Liver (tissue), 9 donors: ENCODE results near the gene PASK. TPM values are rescaled to one million over a fixed set of nuclear protein-coding genes. Genes with fewer than 3 reads are reported as not detected.

Experiments
- DNase-seq: peaks from one replicate; pipeline ENCODE4 v3.0.0-alpha.2; 2017; ENCODE audit warnings: low spot score
- H3K27ac ChIP-seq, 2 donors: one replicate each; pipeline ENCODE4 v1.7.0; 2013; ENCODE audit warnings: inconsistent platforms in 2 of 2, low read length in 2 of 2, control low read depth in 1 of 2, low read depth in 1 of 2, mild to moderate bottlenecking in 1 of 2
- H3K27me3 ChIP-seq, 4 donors: one replicate each; pipeline versions ENCODE4 v1.6.1 to v1.7.0; 2013; ENCODE audit warnings: low read length in 3 of 4, inconsistent platforms in 1 of 4, mild to moderate bottlenecking in 1 of 4, moderate library complexity in 1 of 4; ENCODE audit not compliant: control insufficient read depth in 4 of 4, insufficient read depth in 4 of 4
- H3K36me3 ChIP-seq, 4 donors: one replicate each; pipeline versions ENCODE4 v1.6.1 to v1.7.0; 2013; ENCODE audit warnings: low read length in 3 of 4, mild to moderate bottlenecking in 3 of 4, low read depth in 1 of 4, moderate library complexity in 1 of 4; ENCODE audit not compliant: control insufficient read depth in 4 of 4, insufficient read depth in 3 of 4
- H3K4me1 ChIP-seq, 4 donors: one replicate each; pipeline versions ENCODE4 v1.6.1 to v1.7.0; 2013; ENCODE audit warnings: low read length in 3 of 4, mild to moderate bottlenecking in 3 of 4, moderate library complexity in 1 of 4; ENCODE audit not compliant: control insufficient read depth in 4 of 4, insufficient read depth in 4 of 4
- H3K4me3 ChIP-seq, 3 donors: one replicate each; pipeline versions ENCODE4 v1.6.1 to v1.7.0; 2013; ENCODE audit warnings: low read length in 3 of 3, control low read depth in 1 of 3, low read depth in 1 of 3, mild to moderate bottlenecking in 1 of 3
- H3K9ac ChIP-seq, 2 donors: one replicate each; pipeline ENCODE4 v1.7.0; 2013; ENCODE audit warnings: low read length in 2 of 2, mild to moderate bottlenecking in 2 of 2, moderate library complexity in 2 of 2, control low read depth in 1 of 2, low read depth in 1 of 2
- H3K9me3 ChIP-seq, 4 donors: one replicate each; pipeline versions ENCODE4 v1.6.1 to v1.7.0; 2013; ENCODE audit warnings: low read length in 3 of 4; ENCODE audit not compliant: control insufficient read depth in 4 of 4
- CTCF ChIP-seq: fragments of 150-350 bp; IDR thresholded peaks from 2 replicates; pipeline ENCODE4 v1.5.1; 2017; ENCODE audit warnings: improper control_type of control experiment, low read depth, low read length; ENCODE audit not compliant: missing input control
- EGR1 ChIP-seq, 2 donors: IDR thresholded peaks; 2 replicates each; pipeline ENCODE4 v1.6.1; 2016 to 2018; ENCODE audit warnings: antibody characterized with exemption in 2 of 2, low read depth in 2 of 2
- FOXA1 ChIP-seq: IDR thresholded peaks from 2 replicates; pipeline ENCODE4 v1.6.1; 2016; ENCODE audit warnings: antibody characterized with exemption
- GABPA ChIP-seq, 2 donors: IDR thresholded peaks in 1 of 2; conservative IDR thresholded peaks in 1 of 2; 2 replicates each; pipeline ENCODE4 v1.6.1; 2016; ENCODE audit warnings: antibody characterized with exemption in 2 of 2, mild to moderate bottlenecking in 1 of 2, moderate library complexity in 1 of 2
- HNF4A ChIP-seq, 2 donors: conservative IDR thresholded peaks; 2 replicates each; pipeline ENCODE4 v1.6.1; 2016; ENCODE audit warnings: antibody characterized with exemption in 2 of 2, mild to moderate bottlenecking in 2 of 2
- JUND ChIP-seq, 2 donors: IDR thresholded peaks; 2 replicates each; pipeline ENCODE4 v1.6.1; 2016; ENCODE audit warnings: antibody characterized with exemption in 2 of 2
- RAD21 ChIP-seq, 2 donors: IDR thresholded peaks; 2 replicates each; pipeline ENCODE4 v1.6.1; 2016; ENCODE audit warnings: antibody characterized with exemption in 2 of 2, mild to moderate bottlenecking in 2 of 2
- RXRA ChIP-seq, 2 donors: IDR thresholded peaks; 2 replicates each; pipeline ENCODE4 v1.6.1; 2017 to 2018; ENCODE audit warnings: antibody characterized with exemption in 2 of 2, mild to moderate bottlenecking in 1 of 2
- SP1 ChIP-seq: IDR thresholded peaks from 2 replicates; pipeline ENCODE4 v1.6.1; 2018; ENCODE audit warnings: antibody characterized with exemption, mild to moderate bottlenecking
- TAF1 ChIP-seq: conservative IDR thresholded peaks from 2 replicates; pipeline ENCODE4 v1.6.1; 2016; ENCODE audit warnings: antibody characterized with exemption, mild to moderate bottlenecking
- YY1 ChIP-seq: IDR thresholded peaks from 2 replicates; pipeline ENCODE4 v1.6.1; 2016; ENCODE audit warnings: antibody characterized with exemption, mild to moderate bottlenecking
- ZBTB33 ChIP-seq: IDR thresholded peaks from 2 replicates; pipeline ENCODE4 v1.6.1; 2016; ENCODE audit warnings: antibody characterized with exemption
- WGBS: extraction: QIAGEN DNeasy Blood & Tissue Kit; methylation state at CpG from one replicate; pipeline ENCODE4 v1.1.7; 2013; 5-methylcytosine and 5-hydroxymethylcytosine counted together
- polyA plus RNA-seq, 2 donors: library from polyadenylated mRNA; stranded (reverse) in 1 of 2; unstranded in 1 of 2; fragments of 200-250 nt in 1 of 2; fragments of >200 nt in 1 of 2; fragmentation: Nextera tagmentation in 1 of 2; extraction: Ambion mirVana in 1 of 2; gene quantifications; one replicate each; pipeline versions ENCODE4 v1.2.1 to v1.2.3, GENCODE V29; 2013 to 2015
- total RNA-seq, 2 donors: library from RNA; depleted of rRNA; stranded (reverse); fragments of >200 nt; gene quantifications; one replicate each; pipeline ENCODE4 v1.2.3, GENCODE V29; 2014
- TF ChIP-seq, protein P1 (sequence below): IDR thresholded peaks from 2 replicates; pipeline ENCODE4 v1.6.1; 2016; ENCODE audit warnings: antibody characterized with exemption
- TF ChIP-seq, protein P2 (sequence below): IDR thresholded peaks from 2 replicates; pipeline ENCODE4 v1.6.1; 2016; ENCODE audit warnings: antibody characterized with exemption
- donor health status: healthy.
- donor health status: healthy.
- donor health status: healthy.
- donor health status: healthy.
- donor health status: healthy.

PASK gene
- total and polyA plus RNA-seq, 4 donors = 0.96 to 8.8 (median 2.9) TPM

- no peak within 1 kb of the TSS for H3K27ac ChIP-seq
- peaks cover 0 to 2% (median 0%) of the 10 kb centered on the region in 4 donors for H3K36me3 ChIP-seq
Measured at GRCh38 chr2:241188361-241189092, 39.3 kb upstream of the PASK start, which contains the start of gene ANO7. Gene ANO7 (plus strand): TSS chr2:241188677. CDS start chr2:241190064, 1,387 bp downstream.

GRCh38 chr2:241187918-241188234, 38.6 kb upstream of the PASK start:
- DNase-seq = no peak
- no peaks in the 10 kb centered on the region for H3K4me1 ChIP-seq
- TF ChIP-seq ZBTB33 (no peak), TAF1 (no peak), EGR1 (IDR thresholded peaks at IDR 0.05; ENCODE audit: low read depth in 2 of 2) (no peak), CTCF (no peak), HNF4A (conservative IDR thresholded peaks at IDR 0.05) (no peak), YY1 (no peak), FOXA1 (no peak), GABPA (IDR thresholded peaks at IDR 0.05 in 1 of 2, conservative IDR thresholded peaks at IDR 0.05 in 1 of 2) (no peak), JUND (IDR thresholded peaks at IDR 0.05) (no peak)
- TF ChIP-seq, protein P1, sequence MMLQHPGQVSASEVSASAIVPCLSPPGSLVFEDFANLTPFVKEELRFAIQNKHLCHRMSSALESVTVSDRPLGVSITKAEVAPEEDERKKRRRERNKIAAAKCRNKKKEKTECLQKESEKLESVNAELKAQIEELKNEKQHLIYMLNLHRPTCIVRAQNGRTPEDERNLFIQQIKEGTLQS = no peak
- TF ChIP-seq, protein P2, sequence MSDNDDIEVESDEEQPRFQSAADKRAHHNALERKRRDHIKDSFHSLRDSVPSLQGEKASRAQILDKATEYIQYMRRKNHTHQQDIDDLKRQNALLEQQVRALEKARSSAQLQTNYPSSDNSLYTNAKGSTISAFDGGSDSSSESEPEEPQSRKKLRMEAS = no peak
- H3K27me3 ChIP-seq = no peaks in the 10 kb centered on the region
- H3K36me3 ChIP-seq = peaks cover 0 to 7% (median 1%) of the 10 kb centered on the region in 4 donors
- H3K4me3 ChIP-seq = no peak overlapping the region
- no peak overlapping the region for H3K27ac ChIP-seq
- no peaks in the 10 kb centered on the region for H3K9me3 ChIP-seq
- WGBS = 52% methylated on average over 4 of the region's 4 CpGs
- H3K9ac ChIP-seq = no peak overlapping the region

More at GRCh38 chr2:241188361-241189092, 39.3 kb upstream of the PASK start, which contains the start of gene ANO7:
- H3K4me1 ChIP-seq = no peaks in the 10 kb centered on the region
- H3K9me3 ChIP-seq = no peaks in the 10 kb centered on the region
- DNase-seq = no peak
- WGBS = 70% methylated on average over 21 of the region's 21 CpGs
- H3K4me3 ChIP-seq = no peak within 1 kb of the TSS
- no peak within 1 kb of the TSS for H3K9ac ChIP-seq
- TF ChIP-seq RAD21 (IDR thresholded peaks at IDR 0.05) (no peak), ZBTB33 (no peak), SP1 (no peak), YY1 (no peak), RXRA (IDR thresholded peaks at IDR 0.05) (no peak), FOXA1 (no peak), HNF4A (conservative IDR thresholded peaks at IDR 0.05) (no peak), EGR1 (IDR thresholded peaks at IDR 0.05; ENCODE audit: low read depth in 2 of 2) (no peak)
- TF ChIP-seq, protein P1 = no peak
- no peaks in the 10 kb centered on the region for H3K27me3 ChIP-seq
